K562 (cell line): ENCODE measurements around the gene CMAS. TPM values are rescaled to one million over a fixed set of nuclear protein-coding genes. Genes with fewer than 3 reads are reported as not detected.

ENCODE experiments used
- ATAC-seq: fragments of 200-7000 bp; cut with Tn5 transposase; 3 replicates; pipeline ENCODE4 v1.9.1; 2020; ENCODE audit warnings: moderate library complexity
- BruUV-seq: library from RNA; stranded (reverse); fragments of 400-500 nt; replicated peaks from 2 replicates; lab custom pipeline; 2021; lab: Mats Ljungman, UMichigan
- CTCF ChIA-PET: fragments of 300-600 bp; formaldehyde crosslinking; extraction: SDS; loops from one replicate; lab custom pipeline; 2021; ENCODE audit warnings: low intra/inter-chr PET ratio; lab: Yijun Ruan, JAX
- POLR2A ChIA-PET: fragments of 300-600, 350-650 bp; sonication (Branson Sonifier 250); formaldehyde crosslinking; extraction: SDS; loops from one replicate; lab custom pipeline; 2021; ENCODE audit warnings: antibody characterized with exemption, inconsistent platforms; lab: Yijun Ruan, JAX
- DNase-seq, 4 experiments: peaks; one replicate each; pipeline versions ENCODE4 v3.0.0 to v3.0.0-alpha.2; 2011 to 2018; ENCODE audit warnings: low spot score in 3 of 4, mixed read lengths in 3 of 4; ENCODE audit errors: extremely low read depth in 1 of 4
- FAIRE-seq: peaks from 2 replicates; lab custom pipeline; 2011; peaks lifted over from hg19 to GRCh38; lab: Jason Lieb, UNC
- H2AFZ ChIP-seq: 2 replicates; pipeline ENCODE4 v1.6.0; 2011; ENCODE audit warnings: low read depth, low read length, control low read depth, inconsistent platforms
- H3K27ac ChIP-seq: fragments of 200-600 bp; 3 replicates; pipeline ENCODE4 v1.8.0; 2011; ENCODE audit warnings: low read depth, mild to moderate bottlenecking, control low read depth, inconsistent platforms, low read length, moderate library complexity, mixed read lengths; ENCODE audit errors: extremely low read depth
- H3K27me3 ChIP-seq, 2 experiments: fragments of 300-600 bp in 1 of 2; 2 replicates in 1 of 2; 3 replicates in 1 of 2; pipeline versions ENCODE4 v1.6.0 to v1.8.0; 2011; ENCODE audit warnings: inconsistent platforms in 2 of 2, low read length in 2 of 2, mild to moderate bottlenecking in 1 of 2, mixed read lengths in 1 of 2, moderate library complexity in 1 of 2; ENCODE audit not compliant: control insufficient read depth in 2 of 2, insufficient read depth in 2 of 2
- H3K36me3 ChIP-seq: fragments of 300-600 bp; 3 replicates; pipeline ENCODE4 v1.8.0; 2011; ENCODE audit warnings: mild to moderate bottlenecking, low read length, inconsistent platforms; ENCODE audit not compliant: control insufficient read depth, insufficient read depth
- H3K4me1 ChIP-seq, 2 experiments: fragments of 200-600 bp in 1 of 2; replicated peaks in 1 of 2; 2 replicates in 1 of 2; 3 replicates in 1 of 2; pipeline versions ENCODE4 v1.5.1 to v1.8.0; 2011; ENCODE audit warnings: inconsistent platforms in 2 of 2, low read length in 2 of 2, mild to moderate bottlenecking in 1 of 2, mixed read lengths in 1 of 2, moderate library complexity in 1 of 2; ENCODE audit not compliant: control insufficient read depth in 2 of 2, insufficient read depth in 2 of 2
- H3K4me2 ChIP-seq: 2 replicates; pipeline ENCODE4 v1.6.1; 2011; ENCODE audit warnings: low read length, control low read depth, inconsistent platforms, mixed read lengths; ENCODE audit not compliant: insufficient read depth
- H3K4me3 ChIP-seq: fragments of 200-600 bp; sonication (generic), shearing (Covaris generic); 2 replicates; pipeline ENCODE4 v1.5.1; 2016; ENCODE audit warnings: control low read depth, inconsistent platforms
- H3K79me2 ChIP-seq: fragments of 200-600 bp; 3 replicates; pipeline ENCODE4 v1.8.0; 2011; ENCODE audit warnings: low read length, inconsistent platforms; ENCODE audit not compliant: control insufficient read depth, insufficient read depth
- H3K9ac ChIP-seq, 2 experiments: 2 replicates each; pipeline versions ENCODE4 v1.6.0 to v1.6.1; 2011; ENCODE audit warnings: low read depth in 2 of 2, low read length in 2 of 2, control low read depth in 1 of 2, inconsistent platforms in 1 of 2, mild to moderate bottlenecking in 1 of 2, mixed read lengths in 1 of 2; ENCODE audit not compliant: insufficient read depth in 1 of 2
- H3K9me1 ChIP-seq: one replicate; pipeline ENCODE4 v1.6.0; 2011; ENCODE audit warnings: inconsistent platforms, mild to moderate bottlenecking, low read length, moderate library complexity; ENCODE audit not compliant: control insufficient read depth, insufficient read depth
- H3K9me3 ChIP-seq: replicated peaks from 2 replicates; pipeline ENCODE4 v1.5.1; 2011; ENCODE audit warnings: low read depth, low read length, inconsistent platforms; ENCODE audit not compliant: control insufficient read depth, insufficient read depth
- H4K20me1 ChIP-seq: replicated peaks from 2 replicates; pipeline ENCODE4 v1.6.1; 2011; ENCODE audit warnings: low read length, inconsistent platforms, mixed read lengths; ENCODE audit not compliant: control insufficient read depth, insufficient read depth
- ADNP ChIP-seq: fragments of 200-800 bp; sonication (Bioruptor generic); IDR thresholded peaks from 2 replicates; pipeline ENCODE4 v1.6.1; 2016; ENCODE audit warnings: missing genetic modification characterization, missing compliant biosample characterization
- BMI1 ChIP-seq: fragments of 150-350 bp; IDR thresholded peaks from 2 replicates; pipeline ENCODE4 v1.6.1; 2014; ENCODE audit warnings: low read length
- BRD4 ChIP-seq: fragments of 200-600 bp; sonication (generic); IDR thresholded peaks from 2 replicates; pipeline ENCODE4 v1.6.1; 2017; ENCODE audit warnings: inconsistent platforms
- CBX5 ChIP-seq: IDR thresholded peaks from 2 replicates; pipeline ENCODE4 v1.6.1; 2014; ENCODE audit warnings: low read depth, borderline replicate concordance
- ELK1 ChIP-seq: sonication (generic); formaldehyde crosslinking; IDR thresholded peaks from 2 replicates; pipeline ENCODE4 v1.8.1; 2022; ENCODE audit warnings: missing genetic modification reagents
- GATA2 ChIP-seq: sonication (generic); formaldehyde crosslinking; IDR thresholded peaks from 2 replicates; pipeline ENCODE4 v1.4.0; 2020; ENCODE audit warnings: mild to moderate bottlenecking, missing genetic modification reagents
- GMEB1 ChIP-seq: fragments of 250-450 bp; sonication (Bioruptor Pico); IDR thresholded peaks from 2 replicates; pipeline ENCODE4 v1.4.0; 2020; ENCODE audit warnings: mild to moderate bottlenecking
- HDAC6 ChIP-seq: IDR thresholded peaks from 2 replicates; pipeline ENCODE4 v1.6.1; 2012; ENCODE audit warnings: low read depth, mild to moderate bottlenecking, control low read depth, inconsistent platforms, low read length, moderate library complexity
- HMGXB4 ChIP-seq: sonication (generic); formaldehyde crosslinking; IDR thresholded peaks from 2 replicates; pipeline ENCODE4 v1.8.1; 2023; ENCODE audit warnings: mild to moderate bottlenecking, missing genetic modification reagents
- KAT8 ChIP-seq: fragments of 450-650 bp; IDR thresholded peaks from 2 replicates; pipeline ENCODE4 v1.6.1; 2016; ENCODE audit warnings: low read depth, mild to moderate bottlenecking
- RAD21 ChIP-seq, 2 experiments: fragments of 250-450 bp in 1 of 2; fragments of 450-650 bp in 1 of 2; sonication (Bioruptor Pico) in 1 of 2; formaldehyde crosslinking in 1 of 2; IDR thresholded peaks in 1 of 2; conservative IDR thresholded peaks in 1 of 2; 2 replicates each; pipeline versions ENCODE4 v1.4.0 to v1.8.0; 2020 to 2022; ENCODE audit warnings: mild to moderate bottlenecking in 2 of 2, moderate library complexity in 1 of 2
- STAT5B ChIP-seq: fragments of 250-450 bp; sonication (Bioruptor Pico); IDR thresholded peaks from 2 replicates; pipeline ENCODE4 v1.8.0; 2021; ENCODE audit warnings: mild to moderate bottlenecking, inconsistent platforms
- TSC22D4 ChIP-seq: fragments of 450-650 bp; IDR thresholded peaks from 2 replicates; pipeline ENCODE4 v1.6.1; 2016; ENCODE audit warnings: missing genetic modification characterization, missing biosample characterization, control low read depth
- ZNF253 ChIP-seq: fragments of 250-450 bp; sonication (Bioruptor Pico); conservative IDR thresholded peaks from 2 replicates; pipeline ENCODE4 v1.6.1; 2021; ENCODE audit warnings: mild to moderate bottlenecking
- WGBS: fragments of 100-300 bp; shearing (Covaris generic); methylation state at CpG from one replicate; pipeline ENCODE4 v1.1.6; 2016; ENCODE audit warnings: low coverage, mixed read lengths; ENCODE audit not compliant: insufficient coverage; ENCODE audit errors: missing lambda C conversion rate; 5-methylcytosine and 5-hydroxymethylcytosine counted together
- in situ Hi-C: fragments of 300-500 bp; cut with MboI; formaldehyde crosslinking; loops from 4 replicates; pipeline ENCODE4 v1.15.0; 2018; ENCODE audit warnings: inconsistent platforms, mixed read lengths
- intact Hi-C: fragments of 100-400 bp; cut with micrococcal nuclease; formaldehyde crosslinking; loops from 2 replicates; pipeline ENCODE4 v1.14.2; 2022
- polyA plus RNA-seq, 8 experiments: library from polyadenylated mRNA; depleted of rRNA in 4 of 8; stranded (reverse) in 5 of 8; unstranded in 3 of 8; fragments of >200 nt; fragmentation: Nextera tagmentation in 2 of 8; fragmentation: Illumina TruSeq in 1 of 8; extraction: Ambion mirVana in 2 of 8; extraction: Trizol in 1 of 8; gene quantifications; 2 replicates each; pipeline versions ENCODE4 v1.2.1 to v1.2.3, GENCODE V29; 2011 to 2014; ENCODE audit warnings: inconsistent platforms in 1 of 8, missing spikeins in 1 of 8
- total RNA-seq, 7 experiments: library from RNA; depleted of rRNA in 6 of 7; stranded (reverse); fragments of >200 nt in 6 of 7; fragmentation: Illumina TruSeq in 2 of 7; extraction: Trizol in 2 of 7; gene quantifications; 2 replicates each; pipeline versions ENCODE4 v1.2.1 to v1.2.3, GENCODE V29; 2011 to 2021; ENCODE audit warnings: low replicate concordance in 1 of 7
- TF ChIP-seq, protein P1 (sequence below): sonication (generic); formaldehyde crosslinking; IDR thresholded peaks from 2 replicates; pipeline ENCODE4 v1.8.0; 2022; ENCODE audit warnings: mild to moderate bottlenecking, missing genetic modification reagents

The CMAS gene
- total and polyA plus RNA-seq, 9 of the 15 experiments (the other 6 are each of a cell fraction or from before 2014, with no cell fraction given), result 29.7 to 108 (median 65.3) TPM

DNA sequence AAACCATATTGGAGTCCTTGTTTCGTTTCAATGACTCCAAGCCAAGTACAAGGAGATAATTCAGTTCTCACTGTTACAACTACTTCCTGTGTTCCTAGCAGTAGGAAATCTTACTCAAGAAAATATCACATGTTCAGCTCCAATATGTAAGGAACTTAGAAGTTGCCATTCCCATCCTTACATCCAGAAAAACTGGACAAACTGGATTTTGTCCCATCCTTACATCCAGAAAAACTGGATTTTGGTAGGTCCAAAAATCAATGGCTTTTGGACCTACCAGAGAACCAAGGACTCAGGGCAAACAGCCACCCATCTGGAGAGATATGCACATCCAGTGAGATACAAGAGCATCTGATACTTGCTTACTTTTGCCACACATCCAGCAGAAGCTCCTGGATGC, 23.8 kb downstream of the CMAS start:
- intact Hi-C loops, result no loop called here
- no peak for ATAC-seq
- Histone ChIP-seq H4K20me1 (no peaks in the 10 kb centered on the region), H3K4me1 (no peaks in the 10 kb centered on the region), H3K9ac (no peak overlapping the region), H3K4me3 (no peak overlapping the region), H2AFZ (no peak overlapping the region), H3K9me1 (no peaks in the 10 kb centered on the region), H3K27me3 (no peaks in the 10 kb centered on the region), H3K9me3 (no peaks in the 10 kb centered on the region; the same call in 1 of the 2 replicates), H3K4me2 (no peak overlapping the region), H3K79me2 (no peaks in the 10 kb centered on the region), H3K27ac (no peak overlapping the region), H3K36me3 (peaks cover 16% of the 10 kb centered on the region; the same call in 2 of the 3 replicates)
- BruUV-seq, result no TSS peak
- in situ Hi-C loops, result no loop called here
- DNase-seq, result no peak
- POLR2A ChIA-PET, result no interaction called here
- 50% methylated on average over 1 of the region's 1 CpG for WGBS
- no peak for FAIRE-seq
- CTCF ChIA-PET, result no interaction called here
- TF ChIP-seq STAT5B, result no peak
- TF ChIP-seq CBX5, result no peak
- no peak for TF ChIP-seq GATA2 (CRISPR knock-in tag)
- TF ChIP-seq GMEB1 (CRISPR knock-in tag), result no peak
- TF ChIP-seq BRD4, result no peak
- TF ChIP-seq TSC22D4, result no peak
- no peak for TF ChIP-seq ELK1 (CRISPR knock-in tag)
- no peak for TF ChIP-seq BMI1
- no peak for TF ChIP-seq RAD21 (CRISPR knock-in tag; conservative IDR thresholded peaks at IDR 0.05 in 1 of 2, IDR thresholded peaks at IDR 0.05 in 1 of 2)
- no peak for TF ChIP-seq HMGXB4
- TF ChIP-seq, protein P1, sequence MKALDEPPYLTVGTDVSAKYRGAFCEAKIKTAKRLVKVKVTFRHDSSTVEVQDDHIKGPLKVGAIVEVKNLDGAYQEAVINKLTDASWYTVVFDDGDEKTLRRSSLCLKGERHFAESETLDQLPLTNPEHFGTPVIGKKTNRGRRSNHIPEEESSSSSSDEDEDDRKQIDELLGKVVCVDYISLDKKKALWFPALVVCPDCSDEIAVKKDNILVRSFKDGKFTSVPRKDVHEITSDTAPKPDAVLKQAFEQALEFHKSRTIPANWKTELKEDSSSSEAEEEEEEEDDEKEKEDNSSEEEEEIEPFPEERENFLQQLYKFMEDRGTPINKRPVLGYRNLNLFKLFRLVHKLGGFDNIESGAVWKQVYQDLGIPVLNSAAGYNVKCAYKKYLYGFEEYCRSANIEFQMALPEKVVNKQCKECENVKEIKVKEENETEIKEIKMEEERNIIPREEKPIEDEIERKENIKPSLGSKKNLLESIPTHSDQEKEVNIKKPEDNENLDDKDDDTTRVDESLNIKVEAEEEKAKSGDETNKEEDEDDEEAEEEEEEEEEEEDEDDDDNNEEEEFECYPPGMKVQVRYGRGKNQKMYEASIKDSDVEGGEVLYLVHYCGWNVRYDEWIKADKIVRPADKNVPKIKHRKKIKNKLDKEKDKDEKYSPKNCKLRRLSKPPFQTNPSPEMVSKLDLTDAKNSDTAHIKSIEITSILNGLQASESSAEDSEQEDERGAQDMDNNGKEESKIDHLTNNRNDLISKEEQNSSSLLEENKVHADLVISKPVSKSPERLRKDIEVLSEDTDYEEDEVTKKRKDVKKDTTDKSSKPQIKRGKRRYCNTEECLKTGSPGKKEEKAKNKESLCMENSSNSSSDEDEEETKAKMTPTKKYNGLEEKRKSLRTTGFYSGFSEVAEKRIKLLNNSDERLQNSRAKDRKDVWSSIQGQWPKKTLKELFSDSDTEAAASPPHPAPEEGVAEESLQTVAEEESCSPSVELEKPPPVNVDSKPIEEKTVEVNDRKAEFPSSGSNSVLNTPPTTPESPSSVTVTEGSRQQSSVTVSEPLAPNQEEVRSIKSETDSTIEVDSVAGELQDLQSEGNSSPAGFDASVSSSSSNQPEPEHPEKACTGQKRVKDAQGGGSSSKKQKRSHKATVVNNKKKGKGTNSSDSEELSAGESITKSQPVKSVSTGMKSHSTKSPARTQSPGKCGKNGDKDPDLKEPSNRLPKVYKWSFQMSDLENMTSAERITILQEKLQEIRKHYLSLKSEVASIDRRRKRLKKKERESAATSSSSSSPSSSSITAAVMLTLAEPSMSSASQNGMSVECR, result no peak
- TF ChIP-seq KAT8, result no peak
- no peak for TF ChIP-seq ZNF253 (CRISPR knock-in tag)
- TF ChIP-seq HDAC6, result no peak
- TF ChIP-seq ADNP (tag), result no peak
